ENCODE data around the gene LAMB4.

DNA sequence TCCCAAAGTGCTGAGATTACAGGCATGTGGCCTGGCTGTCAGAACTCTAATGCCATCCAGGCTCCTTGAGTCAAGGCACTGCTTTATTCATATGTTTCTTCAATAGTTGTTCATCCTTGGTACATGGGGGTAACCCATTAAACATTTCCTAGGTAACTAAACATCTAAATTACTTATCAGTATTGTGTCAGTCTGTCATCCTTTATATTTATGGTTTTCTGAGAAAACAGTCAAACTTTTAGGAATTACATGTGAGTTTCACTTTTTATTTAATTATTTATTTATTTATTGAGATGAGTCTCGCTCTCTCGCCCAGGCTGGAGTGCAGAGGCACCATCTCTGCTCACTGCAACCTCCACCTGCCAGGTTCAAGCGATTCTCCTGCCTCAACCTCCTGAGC lies 81.7 kb downstream of the LAMB4 start:
- TF ChIP-seq, protein P1, sequence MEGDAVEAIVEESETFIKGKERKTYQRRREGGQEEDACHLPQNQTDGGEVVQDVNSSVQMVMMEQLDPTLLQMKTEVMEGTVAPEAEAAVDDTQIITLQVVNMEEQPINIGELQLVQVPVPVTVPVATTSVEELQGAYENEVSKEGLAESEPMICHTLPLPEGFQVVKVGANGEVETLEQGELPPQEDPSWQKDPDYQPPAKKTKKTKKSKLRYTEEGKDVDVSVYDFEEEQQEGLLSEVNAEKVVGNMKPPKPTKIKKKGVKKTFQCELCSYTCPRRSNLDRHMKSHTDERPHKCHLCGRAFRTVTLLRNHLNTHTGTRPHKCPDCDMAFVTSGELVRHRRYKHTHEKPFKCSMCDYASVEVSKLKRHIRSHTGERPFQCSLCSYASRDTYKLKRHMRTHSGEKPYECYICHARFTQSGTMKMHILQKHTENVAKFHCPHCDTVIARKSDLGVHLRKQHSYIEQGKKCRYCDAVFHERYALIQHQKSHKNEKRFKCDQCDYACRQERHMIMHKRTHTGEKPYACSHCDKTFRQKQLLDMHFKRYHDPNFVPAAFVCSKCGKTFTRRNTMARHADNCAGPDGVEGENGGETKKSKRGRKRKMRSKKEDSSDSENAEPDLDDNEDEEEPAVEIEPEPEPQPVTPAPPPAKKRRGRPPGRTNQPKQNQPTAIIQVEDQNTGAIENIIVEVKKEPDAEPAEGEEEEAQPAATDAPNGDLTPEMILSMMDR (conservative IDR thresholded peaks at IDR 0.05; ENCODE audit: low read length): no peak
- TF ChIP-seq EZH2phosphoT487 (IDR thresholded peaks at IDR 0.05; ENCODE audit: borderline replicate concordance, low read depth, low read length): no peak

Data from OCI-LY7 (cell line).